Activated CD8-positive, alpha-beta T cell treated with anti-CD3 and anti-CD28 coated beads for 36 hours (primary cell): ENCODE data around the gene RASGRF1. TPM values are rescaled to one million over a fixed set of nuclear protein-coding genes. Genes with fewer than 3 reads are reported as not detected.

ENCODE experiments used
- ATAC-seq: fragments of 200-7000 bp; cut with Tn5 transposase; one replicate; pipeline ENCODE4 v1.10.0; 2021; ENCODE audit warnings: mild to moderate bottlenecking, moderate library complexity
- CTCF ChIA-PET: fragments of 350-600 bp; sonication (Branson Sonifier 250); formaldehyde crosslinking; loops from one replicate; lab custom pipeline; 2021; ENCODE audit warnings: antibody characterized with exemption; lab: Charles Lee
- POLR2A ChIA-PET: fragments of 350-600 bp; sonication (Branson Sonifier 250); formaldehyde crosslinking; loops from one replicate; lab custom pipeline; 2021; ENCODE audit warnings: antibody characterized with exemption; lab: Charles Lee
- DNase-seq: peaks from one replicate; pipeline ENCODE4 v3.0.0-alpha.2; 2020
- H3K27ac Mint-ChIP-seq: one replicate; pipeline ENCODE4 v1.8.0; 2021; ENCODE audit warnings: mild to moderate bottlenecking, mixed read lengths
- H3K27me3 Mint-ChIP-seq: one replicate; pipeline ENCODE4 v1.8.0; 2021; ENCODE audit warnings: mixed read lengths
- H3K36me3 Mint-ChIP-seq: one replicate; pipeline ENCODE4 v1.8.0; 2021; ENCODE audit warnings: low read depth, mixed read lengths
- H3K4me1 Mint-ChIP-seq: one replicate; pipeline ENCODE4 v1.8.0; 2021; ENCODE audit warnings: low read depth, mixed read lengths
- H3K4me3 Mint-ChIP-seq: one replicate; pipeline ENCODE4 v1.8.0; 2021; ENCODE audit warnings: mild to moderate bottlenecking, moderate library complexity, mixed read lengths
- H3K9me3 Mint-ChIP-seq: one replicate; pipeline ENCODE4 v1.8.0; 2021; ENCODE audit warnings: mixed read lengths
- CTCF ChIP-seq: fragments of 200-600 bp; IDR thresholded peaks from one replicate; pipeline ENCODE4 v1.8.0; 2022; ENCODE audit warnings: antibody characterized with exemption, mild to moderate bottlenecking
- intact Hi-C: fragments of 100-400 bp; cut with micrococcal nuclease; formaldehyde crosslinking; loops from one replicate; pipeline ENCODE4 v1.10.0; 2022
- total RNA-seq, 2 experiments: library from RNA; stranded (reverse); gene quantifications; one replicate each; pipeline ENCODE4 v1.2.3, GENCODE V29; 2021

RASGRF1 gene
- total RNA-seq, 2 experiments from 2014 or later = not detected

- intact Hi-C loops = no loop called here
- peaks cover 3% of the 10 kb centered on the region for H3K27me3 Mint-ChIP-seq
- no peak for TF ChIP-seq CTCF
- POLR2A ChIA-PET = no interaction called here
- ATAC-seq (no peak), DNase-seq (no peak)
- no peaks in the 10 kb centered on the region for H3K36me3 Mint-ChIP-seq
- H3K4me1 Mint-ChIP-seq = no peaks in the 10 kb centered on the region
- H3K27ac Mint-ChIP-seq = no peak overlapping the region
- H3K4me3 Mint-ChIP-seq = no peak overlapping the region
- CTCF ChIA-PET = no interaction called here
- H3K9me3 Mint-ChIP-seq = no peaks in the 10 kb centered on the region
These were observed 24.7 kb downstream of the RASGRF1 start for GRCh38 chr15:79065706-79066376.

- no peak overlapping the region for H3K4me3 Mint-ChIP-seq
- H3K27ac Mint-ChIP-seq = no peak overlapping the region
- no peak for TF ChIP-seq CTCF
- DNase-seq (no peak), ATAC-seq (no peak)
- H3K27me3 Mint-ChIP-seq = peaks cover 3% of the 10 kb centered on the region
- no peaks in the 10 kb centered on the region for H3K36me3 Mint-ChIP-seq
- CTCF ChIA-PET = no interaction called here
- intact Hi-C loops = no loop called here
- POLR2A ChIA-PET = no interaction called here
- H3K9me3 Mint-ChIP-seq = no peaks in the 10 kb centered on the region
- H3K4me1 Mint-ChIP-seq = no peaks in the 10 kb centered on the region
These were observed 25.2 kb downstream of the RASGRF1 start for GRCh38 chr15:79065361-79065705.

DNA sequence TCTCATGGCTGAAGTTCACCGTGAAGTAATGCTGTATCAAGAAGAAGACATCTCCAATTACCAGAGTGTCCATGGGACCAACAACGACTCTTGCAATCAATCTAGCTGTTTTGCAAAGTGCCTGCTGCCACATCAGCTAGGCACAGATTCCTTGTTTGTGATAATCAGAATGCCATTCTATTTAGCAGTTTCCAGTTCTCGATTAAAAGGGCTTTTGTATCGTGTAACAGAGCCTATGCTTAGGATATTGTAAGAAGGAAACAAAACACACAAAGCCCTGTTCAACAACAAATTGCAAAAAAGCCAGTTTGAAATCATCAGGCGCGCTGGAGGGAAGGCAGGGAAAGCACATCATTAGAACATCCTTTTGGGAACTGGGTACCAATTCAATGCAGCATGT is 26.1 kb downstream of the RASGRF1 start:
- Mint-ChIP-seq H3K36me3 (no peaks in the 10 kb centered on the region), H3K4me1 (no peaks in the 10 kb centered on the region), H3K27me3 (peaks cover 4% of the 10 kb centered on the region), H3K4me3 (no peak overlapping the region), H3K27ac (no peak overlapping the region), H3K9me3 (no peaks in the 10 kb centered on the region)
- no peak for TF ChIP-seq CTCF
- DNase-seq = no peak
- POLR2A ChIA-PET = no interaction called here
- CTCF ChIA-PET = no interaction called here
- ATAC-seq = no peak
- intact Hi-C loops = no loop called here

DNA sequence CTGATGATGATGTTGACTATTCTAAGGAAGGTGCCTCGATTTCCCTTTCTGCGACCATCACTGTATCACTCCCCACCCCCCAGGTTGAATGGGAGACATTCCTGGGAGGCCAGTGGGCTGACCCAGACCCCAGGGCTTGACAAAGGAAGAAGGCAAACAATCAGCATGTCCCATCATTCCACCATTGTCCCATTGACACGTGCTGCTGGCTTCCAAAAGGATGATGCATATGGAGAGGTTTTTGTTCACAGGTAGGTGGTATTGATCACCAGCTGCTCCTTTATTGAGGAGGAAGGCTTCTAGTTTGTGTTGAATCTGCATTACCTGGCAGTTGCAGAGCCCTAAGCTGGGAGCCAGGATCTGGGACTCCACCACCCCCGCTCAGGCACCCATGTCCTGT is 30.4 kb downstream of the RASGRF1 start:
- peaks cover 5% of the 10 kb centered on the region for H3K27me3 Mint-ChIP-seq
- no peak for TF ChIP-seq CTCF
- H3K27ac Mint-ChIP-seq = no peak overlapping the region
- no peak overlapping the region for H3K4me3 Mint-ChIP-seq
- ChIA-PET POLR2A (no interaction called here), CTCF (no interaction called here)
- no peak for DNase-seq
- ATAC-seq = no peak
- H3K9me3 Mint-ChIP-seq = no peaks in the 10 kb centered on the region
- no peaks in the 10 kb centered on the region for H3K4me1 Mint-ChIP-seq
- H3K36me3 Mint-ChIP-seq = no peaks in the 10 kb centered on the region
- intact Hi-C loops = no loop called here

- H3K9me3 Mint-ChIP-seq = no peaks in the 10 kb centered on the region
- TF ChIP-seq CTCF = no peak
- ChIA-PET POLR2A (no interaction called here), CTCF (no interaction called here)
- no peak overlapping the region for H3K4me3 Mint-ChIP-seq
- intact Hi-C loops = no loop called here
- no peak for DNase-seq
- H3K4me1 Mint-ChIP-seq = no peaks in the 10 kb centered on the region
- no peak for ATAC-seq
- no peaks in the 10 kb centered on the region for H3K36me3 Mint-ChIP-seq
- no peak overlapping the region for H3K27ac Mint-ChIP-seq
- peaks cover 5% of the 10 kb centered on the region for H3K27me3 Mint-ChIP-seq
These were observed 31.5 kb downstream of the RASGRF1 start for GRCh38 chr15:79059081-79059572.
